Measurements from ENCODE around the gene HNRNPL. TPM values are rescaled to one million over a fixed set of nuclear protein-coding genes. Genes with fewer than 3 reads are reported as not detected.

The HNRNPL gene
- total and polyA plus RNA-seq, 2 donors (not counting 1 experiment from before 2014, with no cell fraction given), result 292 to 418 TPM

- Histone ChIP-seq H3K79me2 (ENCODE audit: control insufficient read depth, insufficient read depth, low read length) (peaks cover 52% of the 10 kb centered on the region), H3K9ac (ENCODE audit: low read length) (no peak overlapping the region), H4K20me1 (ENCODE audit: control insufficient read depth, insufficient read depth, low read length, poor library complexity, severe bottlenecking) (no peaks in the 10 kb centered on the region), H3K36me3 (replicated peaks in 1 of 2; ENCODE audit: control extremely low read depth in 1 of 2, control insufficient read depth in 1 of 2, extremely low read depth in 1 of 2, insufficient read depth in 2 of 2, low read length in 1 of 2) (peaks cover 0 to 22% of the 10 kb centered on the region in 2 experiments), H3K27ac (ENCODE audit: low read length in 2 of 2) (no peak overlapping the region), H3K4me3 (ENCODE audit: control extremely low read depth in 1 of 5, extremely low read depth in 1 of 5, insufficient read depth in 1 of 5, low read depth in 2 of 5, low read length in 4 of 5) (no peak overlapping the region), H3K27me3 (replicated peaks in 1 of 4; ENCODE audit: control extremely low read depth in 1 of 4, control insufficient read depth in 3 of 4, insufficient read depth in 4 of 4, low read length in 3 of 4) (no peaks in the 10 kb centered on the region), H3K9me3 (ENCODE audit: control extremely low read depth in 1 of 3, control insufficient read depth in 2 of 3, insufficient read depth in 1 of 3, low read length in 2 of 3) (no peaks in the 10 kb centered on the region), H2AFZ (ENCODE audit: insufficient read depth, low read depth, low read length, poor library complexity, severe bottlenecking) (no peak overlapping the region), H3K4me1 (ENCODE audit: control insufficient read depth in 2 of 2, insufficient read depth in 2 of 2, low read length in 2 of 2) (peaks cover 6 to 10% of the 10 kb centered on the region in 2 donors), H3K4me2 (replicated peaks; ENCODE audit: low read depth, low read length, poor library complexity, severe bottlenecking) (no peak overlapping the region)
- H3K27me3 Mint-ChIP-seq, result no peaks in the 10 kb centered on the region
- 99% methylated on average over 14 of the region's 14 CpGs for WGBS (ENCODE audit: insufficient coverage)
- intact Hi-C loops (cut with micrococcal nuclease), result no loop called here
- ATAC-seq (ENCODE audit: low read depth), result no peak
- H3K9me3 Mint-ChIP-seq (ENCODE audit: insufficient read depth), result no peaks in the 10 kb centered on the region
- H3K27ac Mint-ChIP-seq, result no peak overlapping the region
- no peak for DNase-seq
- POLR2A ChIA-PET, result no interaction called here
- TF ChIP-seq, protein P1, sequence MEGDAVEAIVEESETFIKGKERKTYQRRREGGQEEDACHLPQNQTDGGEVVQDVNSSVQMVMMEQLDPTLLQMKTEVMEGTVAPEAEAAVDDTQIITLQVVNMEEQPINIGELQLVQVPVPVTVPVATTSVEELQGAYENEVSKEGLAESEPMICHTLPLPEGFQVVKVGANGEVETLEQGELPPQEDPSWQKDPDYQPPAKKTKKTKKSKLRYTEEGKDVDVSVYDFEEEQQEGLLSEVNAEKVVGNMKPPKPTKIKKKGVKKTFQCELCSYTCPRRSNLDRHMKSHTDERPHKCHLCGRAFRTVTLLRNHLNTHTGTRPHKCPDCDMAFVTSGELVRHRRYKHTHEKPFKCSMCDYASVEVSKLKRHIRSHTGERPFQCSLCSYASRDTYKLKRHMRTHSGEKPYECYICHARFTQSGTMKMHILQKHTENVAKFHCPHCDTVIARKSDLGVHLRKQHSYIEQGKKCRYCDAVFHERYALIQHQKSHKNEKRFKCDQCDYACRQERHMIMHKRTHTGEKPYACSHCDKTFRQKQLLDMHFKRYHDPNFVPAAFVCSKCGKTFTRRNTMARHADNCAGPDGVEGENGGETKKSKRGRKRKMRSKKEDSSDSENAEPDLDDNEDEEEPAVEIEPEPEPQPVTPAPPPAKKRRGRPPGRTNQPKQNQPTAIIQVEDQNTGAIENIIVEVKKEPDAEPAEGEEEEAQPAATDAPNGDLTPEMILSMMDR (IDR thresholded peaks at IDR 0.05), result no peak
- TF ChIP-seq EZH2 (IDR thresholded peaks at IDR 0.05; ENCODE audit: borderline replicate concordance, insufficient read depth, low read depth, low read length, poor library complexity, severe bottlenecking), result no peak
- H3K4me1 Mint-ChIP-seq, result peaks cover 9% of the 10 kb centered on the region
- no peak overlapping the region for H3K4me3 Mint-ChIP-seq
- CTCF ChIA-PET, result interaction anchor here (1.0 kb wide), 1 partner anchor 107 kb away, joined by 4 read pairs; no protein-coding TSS in a partner anchor
These were observed 43.6 kb upstream of the HNRNPL start for GRCh38 chr19:38893341-38893771.

GRCh38 chr19:38892841-38893240 lies 43.1 kb upstream of the HNRNPL start:
- Histone ChIP-seq H4K20me1 (ENCODE audit: control insufficient read depth, insufficient read depth, low read length, poor library complexity, severe bottlenecking) (no peaks in the 10 kb centered on the region), H2AFZ (ENCODE audit: insufficient read depth, low read depth, low read length, poor library complexity, severe bottlenecking) (no peak overlapping the region), H3K9me3 (ENCODE audit: control extremely low read depth in 1 of 3, control insufficient read depth in 2 of 3, insufficient read depth in 1 of 3, low read length in 2 of 3) (no peaks in the 10 kb centered on the region), H3K9ac (ENCODE audit: low read length) (no peak overlapping the region), H3K4me1 (ENCODE audit: control insufficient read depth in 2 of 2, insufficient read depth in 2 of 2, low read length in 2 of 2) (peaks cover under 1 to 5% of the 10 kb centered on the region in 2 donors), H3K27me3 (replicated peaks in 1 of 4; ENCODE audit: control extremely low read depth in 1 of 4, control insufficient read depth in 3 of 4, insufficient read depth in 4 of 4, low read length in 3 of 4) (no peaks in the 10 kb centered on the region), H3K79me2 (ENCODE audit: control insufficient read depth, insufficient read depth, low read length) (peaks cover 49% of the 10 kb centered on the region), H3K4me3 (ENCODE audit: control extremely low read depth in 1 of 5, extremely low read depth in 1 of 5, insufficient read depth in 1 of 5, low read depth in 2 of 5, low read length in 4 of 5) (no peak overlapping the region), H3K27ac (ENCODE audit: low read length in 2 of 2) (no peak overlapping the region), H3K36me3 (replicated peaks in 1 of 2; ENCODE audit: control extremely low read depth in 1 of 2, control insufficient read depth in 1 of 2, extremely low read depth in 1 of 2, insufficient read depth in 2 of 2, low read length in 1 of 2) (peaks cover 0 to 23% of the 10 kb centered on the region in 2 experiments), H3K4me2 (replicated peaks; ENCODE audit: low read depth, low read length, poor library complexity, severe bottlenecking) (no peak overlapping the region)
- Mint-ChIP-seq H3K9me3 (ENCODE audit: insufficient read depth) (no peaks in the 10 kb centered on the region), H3K4me1 (peaks cover 5% of the 10 kb centered on the region), H3K27me3 (no peaks in the 10 kb centered on the region), H3K27ac (no peak overlapping the region), H3K4me3 (no peak overlapping the region)
- no peak for TF ChIP-seq EZH2 (IDR thresholded peaks at IDR 0.05; ENCODE audit: borderline replicate concordance, insufficient read depth, low read depth, low read length, poor library complexity, severe bottlenecking)
- TF ChIP-seq, protein P1 (IDR thresholded peaks at IDR 0.05), result no peak
- 100% methylated on average over 2 of the region's 5 CpGs for WGBS (ENCODE audit: insufficient coverage)
- CTCF ChIA-PET, result interaction anchor here (1.0 kb wide), 1 partner anchor 107 kb away, joined by 4 read pairs; no protein-coding TSS in a partner anchor
- ATAC-seq (ENCODE audit: low read depth) (no peak), DNase-seq (no peak)
- intact Hi-C loops (cut with micrococcal nuclease), result no loop called here
- POLR2A ChIA-PET, result no interaction called here
